Measurements from ENCODE around the gene SNTG2. TPM values are rescaled to one million over a fixed set of nuclear protein-coding genes. Genes with fewer than 3 reads are reported as not detected.

Gene SNTG2
- total and polyA plus RNA-seq, 4 donors: not detected

GRCh38 chr2:974502-974901 lies 23.9 kb downstream of the SNTG2 start:
- TF ChIP-seq RAD21 (IDR thresholded peaks at IDR 0.05) (no peak), HNF4A (conservative IDR thresholded peaks at IDR 0.05) (no peak), JUND (IDR thresholded peaks at IDR 0.05) (no peak), HNF4G (IDR thresholded peaks at IDR 0.05) (no peak), ATF3 (IDR thresholded peaks at IDR 0.05) (no peak), EGR1 (IDR thresholded peaks at IDR 0.05; ENCODE audit: low read depth in 2 of 2) (no peak), GABPA (IDR thresholded peaks at IDR 0.05 in 1 of 2, conservative IDR thresholded peaks at IDR 0.05 in 1 of 2) (no peak), FOXA1 (IDR thresholded peaks at IDR 0.05) (no peak), TAF1 (conservative IDR thresholded peaks at IDR 0.05) (no peak), YY1 (IDR thresholded peaks at IDR 0.05) (no peak), SP1 (IDR thresholded peaks at IDR 0.05) (no peak), RXRA (IDR thresholded peaks at IDR 0.05) (no peak), NR2F2 (IDR thresholded peaks at IDR 0.05) (no peak), ZBTB33 (IDR thresholded peaks at IDR 0.05) (no peak), FOXA2 (IDR thresholded peaks at IDR 0.05) (no peak)
- TF ChIP-seq, protein P1, sequence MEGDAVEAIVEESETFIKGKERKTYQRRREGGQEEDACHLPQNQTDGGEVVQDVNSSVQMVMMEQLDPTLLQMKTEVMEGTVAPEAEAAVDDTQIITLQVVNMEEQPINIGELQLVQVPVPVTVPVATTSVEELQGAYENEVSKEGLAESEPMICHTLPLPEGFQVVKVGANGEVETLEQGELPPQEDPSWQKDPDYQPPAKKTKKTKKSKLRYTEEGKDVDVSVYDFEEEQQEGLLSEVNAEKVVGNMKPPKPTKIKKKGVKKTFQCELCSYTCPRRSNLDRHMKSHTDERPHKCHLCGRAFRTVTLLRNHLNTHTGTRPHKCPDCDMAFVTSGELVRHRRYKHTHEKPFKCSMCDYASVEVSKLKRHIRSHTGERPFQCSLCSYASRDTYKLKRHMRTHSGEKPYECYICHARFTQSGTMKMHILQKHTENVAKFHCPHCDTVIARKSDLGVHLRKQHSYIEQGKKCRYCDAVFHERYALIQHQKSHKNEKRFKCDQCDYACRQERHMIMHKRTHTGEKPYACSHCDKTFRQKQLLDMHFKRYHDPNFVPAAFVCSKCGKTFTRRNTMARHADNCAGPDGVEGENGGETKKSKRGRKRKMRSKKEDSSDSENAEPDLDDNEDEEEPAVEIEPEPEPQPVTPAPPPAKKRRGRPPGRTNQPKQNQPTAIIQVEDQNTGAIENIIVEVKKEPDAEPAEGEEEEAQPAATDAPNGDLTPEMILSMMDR (IDR thresholded peaks at IDR 0.05; ENCODE audit: low read depth, low read length, missing input control): no peak
- TF ChIP-seq, protein P2, sequence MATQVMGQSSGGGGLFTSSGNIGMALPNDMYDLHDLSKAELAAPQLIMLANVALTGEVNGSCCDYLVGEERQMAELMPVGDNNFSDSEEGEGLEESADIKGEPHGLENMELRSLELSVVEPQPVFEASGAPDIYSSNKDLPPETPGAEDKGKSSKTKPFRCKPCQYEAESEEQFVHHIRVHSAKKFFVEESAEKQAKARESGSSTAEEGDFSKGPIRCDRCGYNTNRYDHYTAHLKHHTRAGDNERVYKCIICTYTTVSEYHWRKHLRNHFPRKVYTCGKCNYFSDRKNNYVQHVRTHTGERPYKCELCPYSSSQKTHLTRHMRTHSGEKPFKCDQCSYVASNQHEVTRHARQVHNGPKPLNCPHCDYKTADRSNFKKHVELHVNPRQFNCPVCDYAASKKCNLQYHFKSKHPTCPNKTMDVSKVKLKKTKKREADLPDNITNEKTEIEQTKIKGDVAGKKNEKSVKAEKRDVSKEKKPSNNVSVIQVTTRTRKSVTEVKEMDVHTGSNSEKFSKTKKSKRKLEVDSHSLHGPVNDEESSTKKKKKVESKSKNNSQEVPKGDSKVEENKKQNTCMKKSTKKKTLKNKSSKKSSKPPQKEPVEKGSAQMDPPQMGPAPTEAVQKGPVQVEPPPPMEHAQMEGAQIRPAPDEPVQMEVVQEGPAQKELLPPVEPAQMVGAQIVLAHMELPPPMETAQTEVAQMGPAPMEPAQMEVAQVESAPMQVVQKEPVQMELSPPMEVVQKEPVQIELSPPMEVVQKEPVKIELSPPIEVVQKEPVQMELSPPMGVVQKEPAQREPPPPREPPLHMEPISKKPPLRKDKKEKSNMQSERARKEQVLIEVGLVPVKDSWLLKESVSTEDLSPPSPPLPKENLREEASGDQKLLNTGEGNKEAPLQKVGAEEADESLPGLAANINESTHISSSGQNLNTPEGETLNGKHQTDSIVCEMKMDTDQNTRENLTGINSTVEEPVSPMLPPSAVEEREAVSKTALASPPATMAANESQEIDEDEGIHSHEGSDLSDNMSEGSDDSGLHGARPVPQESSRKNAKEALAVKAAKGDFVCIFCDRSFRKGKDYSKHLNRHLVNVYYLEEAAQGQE (IDR thresholded peaks at IDR 0.05): no peak
- TF ChIP-seq, protein P3, sequence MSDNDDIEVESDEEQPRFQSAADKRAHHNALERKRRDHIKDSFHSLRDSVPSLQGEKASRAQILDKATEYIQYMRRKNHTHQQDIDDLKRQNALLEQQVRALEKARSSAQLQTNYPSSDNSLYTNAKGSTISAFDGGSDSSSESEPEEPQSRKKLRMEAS (IDR thresholded peaks at IDR 0.05): no peak
- Histone ChIP-seq H3K27me3 (ENCODE audit: control insufficient read depth in 4 of 4, insufficient read depth in 4 of 4, low read length in 3 of 4) (peaks cover 0 to 6% (median 2%) of the 10 kb centered on the region in 4 donors), H3K9me3 (ENCODE audit: control insufficient read depth in 4 of 4, low read length in 3 of 4) (peaks cover 0 to 3% (median 0%) of the 10 kb centered on the region in 4 donors), H3K27ac (ENCODE audit: low read depth in 1 of 2, low read length in 2 of 2) (no peak overlapping the region), H3K4me1 (ENCODE audit: control insufficient read depth in 4 of 4, insufficient read depth in 4 of 4, low read length in 3 of 4) (no peaks in the 10 kb centered on the region), H3K9ac (ENCODE audit: low read depth in 1 of 2, low read length in 2 of 2) (no peak overlapping the region), H3K36me3 (ENCODE audit: control insufficient read depth in 4 of 4, insufficient read depth in 3 of 4, low read depth in 1 of 4, low read length in 3 of 4) (no peaks in the 10 kb centered on the region), H3K4me3 (ENCODE audit: low read depth in 1 of 3, low read length in 3 of 3) (no peak overlapping the region)
- DNase-seq (ENCODE audit: low spot score): no peak
- 27% methylated on average over 2 of the region's 2 CpGs for WGBS
